RWPE1 (cell line): ENCODE measurements around the gene GLCE.

Experiments used
- CTCF ChIA-PET: fragments of 350-600 bp; sonication (Branson Sonifier 250); formaldehyde crosslinking; extraction: SDS; loops from one replicate; lab custom pipeline; 2021; lab: Yijun Ruan, JAX
- POLR2A ChIA-PET: fragments of 400-600 bp; formaldehyde crosslinking; extraction: SDS; loops from one replicate; lab custom pipeline; 2020; ENCODE audit warnings: antibody characterized with exemption; ENCODE audit not compliant: low non-redundant PET; lab: Yijun Ruan, JAX
- DNase-seq: peaks from one replicate; pipeline ENCODE4 v3.0.0; 2012; ENCODE audit warnings: low spot score
- H3K27ac ChIP-seq: fragments of 450-650 bp; 2 replicates; pipeline ENCODE4 v1.5.1; 2017
- TF ChIP-seq, protein P1 (sequence below): fragments of 450-650 bp; conservative IDR thresholded peaks from 2 replicates; pipeline ENCODE4 v1.5.1; 2017; ENCODE audit warnings: low read depth, mild to moderate bottlenecking

Gene GLCE

GRCh38 chr15:69161079-69161877 is 843 bp downstream of the GLCE start:
- POLR2A ChIA-PET: interaction anchor here (0.6 kb wide), 1 partner anchor 133 kb away, joined by 3 read pairs; no protein-coding TSS in a partner anchor
- CTCF ChIA-PET: interaction anchor here (0.6 to 1.4 kb wide), 3 partner anchors 10 to 477 kb away, joined by 4 to 5 read pairs (median 4); no protein-coding TSS in a partner anchor
- DNase-seq: peak; percentile 39
- H3K27ac ChIP-seq: peak overlapping the region; percentile 76
- TF ChIP-seq, protein P1, sequence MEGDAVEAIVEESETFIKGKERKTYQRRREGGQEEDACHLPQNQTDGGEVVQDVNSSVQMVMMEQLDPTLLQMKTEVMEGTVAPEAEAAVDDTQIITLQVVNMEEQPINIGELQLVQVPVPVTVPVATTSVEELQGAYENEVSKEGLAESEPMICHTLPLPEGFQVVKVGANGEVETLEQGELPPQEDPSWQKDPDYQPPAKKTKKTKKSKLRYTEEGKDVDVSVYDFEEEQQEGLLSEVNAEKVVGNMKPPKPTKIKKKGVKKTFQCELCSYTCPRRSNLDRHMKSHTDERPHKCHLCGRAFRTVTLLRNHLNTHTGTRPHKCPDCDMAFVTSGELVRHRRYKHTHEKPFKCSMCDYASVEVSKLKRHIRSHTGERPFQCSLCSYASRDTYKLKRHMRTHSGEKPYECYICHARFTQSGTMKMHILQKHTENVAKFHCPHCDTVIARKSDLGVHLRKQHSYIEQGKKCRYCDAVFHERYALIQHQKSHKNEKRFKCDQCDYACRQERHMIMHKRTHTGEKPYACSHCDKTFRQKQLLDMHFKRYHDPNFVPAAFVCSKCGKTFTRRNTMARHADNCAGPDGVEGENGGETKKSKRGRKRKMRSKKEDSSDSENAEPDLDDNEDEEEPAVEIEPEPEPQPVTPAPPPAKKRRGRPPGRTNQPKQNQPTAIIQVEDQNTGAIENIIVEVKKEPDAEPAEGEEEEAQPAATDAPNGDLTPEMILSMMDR: peak; percentile 64

- POLR2A ChIA-PET: interaction anchor here (0.6 kb wide), 1 partner anchor 133 kb away, joined by 3 read pairs; no protein-coding TSS in a partner anchor
- TF ChIP-seq, protein P1: 0 out of 2 replicates have a peak, but pooled peaks have one; percentile 25
- CTCF ChIA-PET: interaction anchor here (1.4 kb wide), 1 partner anchor 232 kb away, joined by 5 read pairs; no protein-coding TSS in a partner anchor
- DNase-seq: no peak
- peak overlapping the region; percentile 76 for H3K27ac ChIP-seq
These were observed 1.4 kb downstream of the GLCE start for GRCh38 chr15:69161878-69162213.

DNA sequence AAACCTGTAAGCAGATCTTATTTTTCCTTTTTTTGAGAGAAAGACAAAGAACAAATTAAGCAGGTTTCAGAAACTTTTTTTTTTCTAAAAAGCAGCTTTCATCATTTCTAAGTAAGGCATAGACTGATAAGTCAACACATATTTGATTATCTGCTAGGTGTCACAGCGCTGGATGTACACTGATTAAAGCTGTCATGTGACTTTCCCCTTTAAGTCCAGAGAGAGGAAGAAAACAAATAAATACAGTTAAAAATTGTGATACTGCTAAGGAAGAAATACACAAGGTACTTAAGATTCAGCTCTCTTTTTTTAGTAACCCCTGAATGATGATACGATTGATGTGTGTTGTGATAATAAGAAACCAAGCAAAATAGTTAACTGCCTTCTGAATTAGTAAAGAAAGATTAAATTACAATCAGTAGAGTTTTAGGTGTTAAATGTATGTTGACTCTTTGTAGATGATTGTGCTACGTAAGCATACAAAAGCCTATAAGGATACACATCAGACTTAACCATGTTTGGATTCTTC is 2.8 kb downstream of the GLCE start:
- TF ChIP-seq, protein P1: no peak
- ChIA-PET CTCF (interaction anchor here (0.6 to 1.4 kb wide), 2 partner anchors 102 to 137 kb away, joined by 3 to 6 read pairs; no protein-coding TSS in a partner anchor), POLR2A (no interaction called here)
- DNase-seq: no peak
- no peak overlapping the region for H3K27ac ChIP-seq

DNA sequence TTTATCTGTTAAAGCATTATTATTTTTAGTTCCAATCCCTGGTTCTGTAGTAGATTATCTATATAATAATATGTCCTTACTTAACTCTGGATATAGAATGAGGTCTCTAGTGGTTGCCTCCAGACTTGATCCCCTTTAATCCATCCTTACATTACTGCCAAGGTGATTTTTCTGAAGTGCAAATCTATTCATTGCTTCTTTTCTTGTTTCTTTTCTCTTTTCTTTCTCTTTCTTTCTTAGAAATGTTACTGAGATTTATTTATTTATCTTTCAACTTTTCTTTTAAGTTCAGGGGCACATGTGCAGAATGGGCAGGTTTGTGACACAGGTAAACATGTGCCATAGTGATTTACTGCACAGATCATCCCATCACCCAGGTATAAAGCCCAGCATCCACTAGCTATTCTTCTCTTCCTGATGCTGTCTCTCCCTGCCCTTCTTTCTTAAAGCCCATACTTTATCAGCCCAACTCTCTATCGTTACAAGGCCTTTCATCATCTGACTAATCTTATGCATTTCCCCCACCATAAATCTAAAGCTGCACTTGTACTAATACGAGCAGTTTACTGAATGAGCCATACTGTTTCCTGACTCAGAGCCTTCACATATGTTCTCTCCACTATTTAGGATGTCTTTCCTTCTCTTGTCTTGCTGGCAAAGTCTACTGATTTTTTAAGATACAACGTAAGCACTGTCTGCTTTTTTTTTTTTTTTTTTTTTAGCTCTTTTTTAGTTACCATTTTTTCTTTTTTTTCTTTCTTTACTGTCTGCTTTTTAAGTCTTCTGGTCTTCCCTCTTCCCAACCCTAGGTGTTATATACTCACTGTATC is 4.6 kb downstream of the GLCE start:
- DNase-seq: peak; percentile 25
- CTCF ChIA-PET: interaction anchor here (0.6 to 1.1 kb wide), 2 partner anchors 100 to 135 kb away, joined by 3 to 5 read pairs; no protein-coding TSS in a partner anchor
- TF ChIP-seq, protein P1: no peak
- no peak overlapping the region for H3K27ac ChIP-seq
- POLR2A ChIA-PET: no interaction called here

- ChIA-PET POLR2A (no interaction called here), CTCF (interaction anchor here (1.1 kb wide), 1 partner anchor 100 kb away, joined by 5 read pairs; no protein-coding TSS in a partner anchor)
- no peak overlapping the region for H3K27ac ChIP-seq
- TF ChIP-seq, protein P1: no peak
- DNase-seq: no peak
These were observed 5.2 kb downstream of the GLCE start for GRCh38 chr15:69165637-69166025.
